SHP77 (cell line): ENCODE measurements around the gene LRRC56.

ENCODE experiments used
- DNase-seq, 2 experiments: peaks; one replicate each; lab custom pipeline; 2025; lab: John Stamatoyannopoulos, UW

The LRRC56 gene

GRCh38 chr11:575996-576768, 38.9 kb downstream of the LRRC56 start, which contains the start of gene PHRF1:
TSS of gene PHRF1 (plus strand) at chr11:576470. CDS start at chr11:581513, 5,043 bp downstream.
- peak; percentile 61 to 65 for DNase-seq

GRCh38 chr11:576811-577610, 39.7 kb downstream of the LRRC56 start:
- DNase-seq = no peak

- DNase-seq = no peak
These were observed 40.2 kb downstream of the LRRC56 start for GRCh38 chr11:577611-577894.

GRCh38 chr11:578276-579035, 41.1 kb downstream of the LRRC56 start:
- no peak for DNase-seq

GRCh38 chr11:579830-580601, 42.7 kb downstream of the LRRC56 start:
- DNase-seq = no peak

GRCh38 chr11:581342-581741, 44.0 kb downstream of the LRRC56 start:
- no peak for DNase-seq

GRCh38 chr11:581752-582151, 44.4 kb downstream of the LRRC56 start:
- no peak for DNase-seq

- no peak for DNase-seq
These were observed 47.0 kb downstream of the LRRC56 start for GRCh38 chr11:584287-584686.

- no peak for DNase-seq
These were observed 49.3 kb downstream of the LRRC56 start for GRCh38 chr11:586376-587316.

GRCh38 chr11:587546-587945, 50.2 kb downstream of the LRRC56 start:
- DNase-seq = no peak

- no peak for DNase-seq
These were observed 50.7 kb downstream of the LRRC56 start for GRCh38 chr11:587978-588380.

GRCh38 chr11:589798-590197, 52.5 kb downstream of the LRRC56 start:
- DNase-seq = no peak

- DNase-seq = no peak
These were observed 53.7 kb downstream of the LRRC56 start for GRCh38 chr11:590997-591396.

GRCh38 chr11:592501-592900, 55.2 kb downstream of the LRRC56 start:
- no peak for DNase-seq

GRCh38 chr11:592918-593317, 55.6 kb downstream of the LRRC56 start:
- DNase-seq = no peak

- DNase-seq = no peak
These were observed 56.0 kb downstream of the LRRC56 start for GRCh38 chr11:593347-593746.

- DNase-seq = no peak
These were observed 58.1 kb downstream of the LRRC56 start for GRCh38 chr11:595400-595799.

- no peak for DNase-seq
These were observed 59.0 kb downstream of the LRRC56 start for GRCh38 chr11:596374-596773.

- DNase-seq = no peak
These were observed 59.9 kb downstream of the LRRC56 start for GRCh38 chr11:597166-597725.

- no peak for DNase-seq
These were observed 60.8 kb downstream of the LRRC56 start for GRCh38 chr11:598005-598680.
